ENCODE results near the gene DPT. TPM values are rescaled to one million over a fixed set of nuclear protein-coding genes. Genes with fewer than 3 reads are reported as not detected.

The DPT gene
- total RNA-seq, 1 experiment from 2014 or later, result not detected

GRCh38 chr1:168751195-168751650, 22.2 kb upstream of the DPT start:
- Histone ChIP-seq H3K9me3 (no peaks in the 10 kb centered on the region), H3K36me3 (no peaks in the 10 kb centered on the region), H3K27me3 (peaks cover 18% of the 10 kb centered on the region), H3K4me3 (no peak overlapping the region)
- DNase-seq, result no peak

DNA sequence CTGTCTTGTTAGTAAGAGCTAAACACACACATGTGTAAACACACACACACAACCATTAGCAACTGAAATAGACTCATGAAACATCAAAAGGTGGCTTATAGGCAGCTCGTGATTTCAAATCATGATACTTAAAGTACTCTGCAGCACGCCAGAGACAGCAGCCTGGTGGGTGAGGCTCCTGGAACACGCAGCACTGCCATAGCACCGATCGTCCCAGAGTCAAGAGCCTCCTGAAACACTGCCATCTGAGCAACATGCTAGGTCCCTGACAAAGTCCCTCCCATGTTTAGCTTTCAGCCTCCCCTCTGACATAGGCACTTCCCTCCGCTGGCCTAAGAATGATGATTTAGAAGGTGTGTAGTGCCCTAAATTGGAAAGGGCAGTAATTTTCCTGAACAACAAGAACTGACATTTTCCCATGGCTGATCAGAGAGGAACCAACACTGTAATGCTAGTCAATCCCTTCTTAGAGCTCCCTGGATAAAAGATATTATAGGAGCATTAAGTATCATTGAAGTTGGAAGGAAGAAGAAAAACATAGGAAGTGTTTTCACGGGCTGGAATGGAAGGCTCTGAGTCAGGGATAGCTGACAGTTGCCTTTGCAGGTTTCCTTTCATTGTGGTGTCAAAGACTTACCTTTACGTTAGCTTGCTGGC, 14.1 kb upstream of the DPT start:
- no peak for DNase-seq
- Histone ChIP-seq H3K4me3 (no peak overlapping the region), H3K9me3 (peaks cover 2% of the 10 kb centered on the region; the same call in 1 of the 2 replicates), H3K27me3 (peaks cover 9% of the 10 kb centered on the region), H3K36me3 (no peaks in the 10 kb centered on the region)

DNA sequence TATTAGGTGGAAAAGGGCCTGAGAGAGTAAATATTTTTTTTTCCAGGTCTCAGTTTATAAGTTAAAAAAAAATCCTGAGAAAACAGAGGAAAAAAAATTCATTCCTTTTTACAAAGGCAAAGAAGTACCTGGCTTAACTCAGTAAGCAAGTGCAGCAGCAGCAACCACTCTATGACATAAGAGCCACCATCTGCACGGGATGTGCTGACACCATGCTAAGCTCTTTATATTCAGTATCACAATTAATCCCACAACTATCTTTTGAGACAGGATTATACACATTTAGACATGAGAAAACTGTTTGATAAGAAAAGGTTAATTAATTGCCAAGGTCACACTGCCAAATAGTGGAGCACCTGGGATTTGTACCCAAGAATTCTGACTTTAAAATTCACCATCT, 13.4 kb upstream of the DPT start:
- Histone ChIP-seq H3K9me3 (peaks cover 2% of the 10 kb centered on the region; the same call in 1 of the 2 replicates), H3K27me3 (peaks cover 7% of the 10 kb centered on the region), H3K36me3 (no peaks in the 10 kb centered on the region), H3K4me3 (no peak overlapping the region)
- DNase-seq, result no peak

DNA sequence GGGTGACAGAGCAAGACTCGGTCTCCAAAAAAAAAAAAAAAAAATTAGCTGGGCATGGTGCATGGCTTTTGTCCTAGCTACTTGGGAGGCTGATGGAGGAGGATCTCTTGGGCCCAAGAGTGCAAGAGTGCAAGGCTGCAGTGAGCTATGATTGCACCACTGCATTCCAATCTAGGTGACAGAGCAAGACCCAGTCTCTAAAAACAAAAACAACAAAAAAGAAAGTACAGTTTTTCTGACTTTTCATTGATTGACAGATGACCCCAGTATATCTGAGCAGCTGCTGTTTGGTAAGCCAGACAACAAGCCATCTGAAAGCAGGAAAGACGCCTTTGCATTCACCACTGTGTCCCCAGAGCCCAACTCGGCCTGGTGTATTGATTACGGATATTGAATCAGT, 10.9 kb upstream of the DPT start:
- no peaks in the 10 kb centered on the region for H3K27me3 ChIP-seq
- H3K9me3 ChIP-seq, result peaks cover 2% of the 10 kb centered on the region; the same call in 1 of the 2 replicates
- no peaks in the 10 kb centered on the region for H3K36me3 ChIP-seq
- DNase-seq, result no peak
- no peak overlapping the region for H3K4me3 ChIP-seq

DNA sequence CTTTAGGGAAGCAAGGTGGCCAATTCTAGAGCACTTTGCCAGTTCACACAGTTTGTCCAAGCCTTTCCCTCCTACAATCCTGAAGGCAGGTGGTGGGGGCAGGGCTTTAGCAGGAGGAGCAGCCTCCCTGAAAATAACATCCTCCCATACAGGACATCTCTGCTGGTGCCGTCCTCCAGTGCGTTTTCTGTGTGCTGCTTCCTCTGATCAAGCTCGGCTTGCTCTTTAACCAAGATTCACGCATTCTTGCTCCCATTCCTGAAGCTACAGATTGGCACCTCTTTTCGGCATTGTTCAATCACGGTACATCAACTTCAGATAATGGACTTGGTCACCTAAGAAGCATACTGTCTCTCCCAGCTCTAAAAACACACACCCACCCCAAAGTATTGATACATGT, 7.5 kb upstream of the DPT start:
- H3K36me3 ChIP-seq, result no peaks in the 10 kb centered on the region

GRCh38 chr1:168735974-168736373, 7.0 kb upstream of the DPT start:
- H3K27me3 ChIP-seq, result no peaks in the 10 kb centered on the region
- H3K36me3 ChIP-seq, result no peaks in the 10 kb centered on the region
- peaks cover 2% of the 10 kb centered on the region; the same call in 1 of the 2 replicates for H3K9me3 ChIP-seq
- H3K4me3 ChIP-seq, result no peak overlapping the region
- no peak for DNase-seq

More for the DNA sequence above, 7.5 kb upstream of the DPT start:
- Histone ChIP-seq H3K9me3 (peaks cover 2% of the 10 kb centered on the region; the same call in 1 of the 2 replicates), H3K27me3 (no peaks in the 10 kb centered on the region), H3K4me3 (no peak overlapping the region)
- DNase-seq, result no peak

GRCh38 chr1:168734946-168735345, 5.9 kb upstream of the DPT start:
- Histone ChIP-seq H3K36me3 (no peaks in the 10 kb centered on the region), H3K9me3 (peaks cover 2% of the 10 kb centered on the region; the same call in 1 of the 2 replicates), H3K4me3 (no peak overlapping the region), H3K27me3 (no peaks in the 10 kb centered on the region)
- no peak for DNase-seq

GRCh38 chr1:168734271-168734670, 5.3 kb upstream of the DPT start:
- no peaks in the 10 kb centered on the region for H3K36me3 ChIP-seq
- H3K9me3 ChIP-seq, result peaks cover 2% of the 10 kb centered on the region; the same call in 1 of the 2 replicates
- H3K27me3 ChIP-seq, result no peaks in the 10 kb centered on the region
- DNase-seq, result peak; percentile 60
- H3K4me3 ChIP-seq, result no peak overlapping the region

DNA sequence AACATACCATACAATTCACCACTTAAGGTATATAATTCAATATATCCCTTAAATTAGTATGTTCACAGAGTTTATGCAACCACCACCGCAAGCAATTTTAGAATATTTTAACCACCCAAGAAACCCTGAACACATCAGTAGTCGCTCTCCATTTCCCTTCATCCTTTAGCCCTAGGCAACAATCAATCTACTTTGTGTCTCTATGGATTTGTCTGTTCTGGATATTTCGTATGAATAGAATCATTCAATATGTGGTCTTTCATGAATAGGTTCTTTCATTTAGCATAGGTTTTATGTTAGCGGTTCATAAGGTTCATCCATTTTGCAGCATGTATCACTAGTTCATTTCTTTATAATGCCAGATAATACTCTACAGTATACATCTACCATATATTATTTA, 4.2 kb upstream of the DPT start:
- Histone ChIP-seq H3K4me3 (no peak overlapping the region), H3K9me3 (no peaks in the 10 kb centered on the region), H3K36me3 (no peaks in the 10 kb centered on the region), H3K27me3 (no peaks in the 10 kb centered on the region)
- DNase-seq, result no peak

GRCh38 chr1:168732736-168733135, 3.7 kb upstream of the DPT start:
- Histone ChIP-seq H3K4me3 (no peak overlapping the region), H3K36me3 (no peaks in the 10 kb centered on the region), H3K27me3 (no peaks in the 10 kb centered on the region), H3K9me3 (no peaks in the 10 kb centered on the region)
- no peak for DNase-seq

- Histone ChIP-seq H3K27me3 (no peaks in the 10 kb centered on the region), H3K36me3 (no peaks in the 10 kb centered on the region), H3K4me3 (no peak overlapping the region), H3K9me3 (no peaks in the 10 kb centered on the region)
- DNase-seq, result no peak
These were observed 2.4 kb upstream of the DPT start for GRCh38 chr1:168731244-168731953.

GRCh38 chr1:168729405-168729802, 398 bp upstream of the DPT start:
- H3K36me3 ChIP-seq, result no peaks in the 10 kb centered on the region
- no peak for DNase-seq
- H3K4me3 ChIP-seq, result no peak overlapping the region
- H3K27me3 ChIP-seq, result no peaks in the 10 kb centered on the region
- no peaks in the 10 kb centered on the region for H3K9me3 ChIP-seq

DNA sequence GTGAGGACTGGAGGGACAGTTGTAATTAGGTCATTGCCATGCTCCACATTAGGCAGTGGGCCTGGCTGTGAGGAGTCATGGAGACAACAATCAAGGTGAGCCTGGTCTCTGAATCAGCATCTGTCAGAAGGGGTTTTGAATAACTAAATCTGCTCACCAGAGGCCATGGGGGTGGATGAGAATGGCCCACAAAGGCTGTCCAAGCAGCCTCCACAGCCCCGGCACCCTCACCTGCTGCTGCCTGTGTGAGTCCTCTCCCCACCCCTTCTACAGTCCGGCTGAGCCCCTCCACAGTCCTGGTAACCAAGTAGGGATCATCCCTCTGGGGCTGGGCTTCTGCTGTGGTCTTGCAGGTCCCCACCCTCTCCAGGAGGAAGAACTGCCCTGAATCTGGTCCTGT, 2.3 kb downstream of the DPT start:
- no peaks in the 10 kb centered on the region for H3K36me3 ChIP-seq

DNA sequence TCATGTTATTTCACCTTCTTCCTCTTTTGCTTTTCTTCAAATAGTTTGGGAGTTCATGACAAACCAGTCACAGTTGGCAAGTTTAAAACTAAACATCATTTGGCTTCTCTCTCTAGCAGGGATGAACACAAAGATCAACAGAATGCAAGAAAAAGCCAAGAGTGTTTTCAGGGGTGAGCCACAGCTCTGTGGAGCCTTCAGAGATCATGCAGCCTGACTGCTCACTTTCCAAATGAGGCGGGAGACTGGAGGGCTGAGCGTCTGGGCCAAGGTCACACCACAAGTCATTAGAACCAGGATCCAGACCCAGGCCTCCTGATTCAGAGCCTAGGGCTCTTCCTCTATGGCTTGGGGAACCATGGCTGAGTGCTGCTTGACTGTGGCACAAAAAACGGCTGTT, 2.7 kb downstream of the DPT start:
- Histone ChIP-seq H3K36me3 (no peaks in the 10 kb centered on the region), H3K27me3 (no peaks in the 10 kb centered on the region), H3K9me3 (no peaks in the 10 kb centered on the region), H3K4me3 (no peak overlapping the region)
- no peak for DNase-seq

More for the DNA sequence above, 2.3 kb downstream of the DPT start:
- H3K9me3 ChIP-seq, result no peaks in the 10 kb centered on the region
- DNase-seq, result no peak
- H3K4me3 ChIP-seq, result no peak overlapping the region
- H3K27me3 ChIP-seq, result no peaks in the 10 kb centered on the region

DNA sequence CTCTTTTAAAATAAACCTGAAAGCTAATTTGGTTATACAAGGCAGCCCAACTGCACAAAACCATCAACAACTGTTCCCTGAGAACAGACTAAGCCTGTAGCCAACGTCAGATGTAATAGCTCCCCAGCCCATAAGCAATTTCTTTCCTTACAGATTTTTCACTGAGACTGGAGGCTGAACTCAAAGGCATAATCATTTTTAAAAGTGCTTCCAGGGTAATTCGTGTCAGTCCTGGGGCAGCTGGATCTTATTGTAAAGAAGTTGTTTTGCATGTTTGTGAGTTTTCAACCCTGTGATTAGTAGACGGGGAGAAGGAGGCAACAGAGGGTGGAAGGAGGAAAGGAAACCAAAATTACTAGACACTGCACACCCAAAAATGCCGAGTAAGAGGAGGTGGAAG, 3.2 kb downstream of the DPT start:
- Histone ChIP-seq H3K9me3 (no peaks in the 10 kb centered on the region), H3K4me3 (no peak overlapping the region), H3K27me3 (no peaks in the 10 kb centered on the region; the same call in 1 of the 2 replicates), H3K36me3 (no peaks in the 10 kb centered on the region)
- no peak for DNase-seq

DNA sequence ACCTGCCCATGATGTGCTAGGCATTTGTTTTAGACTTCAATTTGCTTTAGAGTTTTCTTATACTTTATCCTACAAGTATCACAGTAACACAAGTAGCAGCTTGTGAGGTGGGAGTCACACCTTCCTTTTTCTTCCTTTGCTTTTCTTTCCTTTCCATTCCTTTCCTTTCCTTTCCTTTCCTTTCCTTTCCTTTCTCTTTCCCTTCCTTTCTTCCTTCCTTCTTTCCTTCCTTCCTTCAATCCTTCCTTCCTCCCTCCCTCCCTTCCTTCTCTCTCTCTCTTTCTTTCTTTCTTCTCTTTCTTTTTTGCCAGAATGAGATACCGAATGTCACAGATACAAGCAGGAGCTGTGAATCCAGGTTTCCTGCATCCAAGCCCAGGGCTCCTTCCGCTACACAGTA, 3.9 kb downstream of the DPT start:
- no peak overlapping the region for H3K4me3 ChIP-seq
- no peaks in the 10 kb centered on the region for H3K9me3 ChIP-seq
- H3K27me3 ChIP-seq, result peaks cover 6% of the 10 kb centered on the region; the same call in 1 of the 2 replicates
- DNase-seq, result no peak
- H3K36me3 ChIP-seq, result no peaks in the 10 kb centered on the region

GRCh38 chr1:168723000-168723399, 6.0 kb downstream of the DPT start:
- no peaks in the 10 kb centered on the region for H3K36me3 ChIP-seq
- DNase-seq, result no peak
- H3K27me3 ChIP-seq, result peaks cover 6% of the 10 kb centered on the region; the same call in 1 of the 2 replicates
- no peak overlapping the region for H3K4me3 ChIP-seq
- no peaks in the 10 kb centered on the region for H3K9me3 ChIP-seq

- H3K27me3 ChIP-seq, result peaks cover 6% of the 10 kb centered on the region; the same call in 1 of the 2 replicates
- no peak overlapping the region for H3K4me3 ChIP-seq
- H3K9me3 ChIP-seq, result no peaks in the 10 kb centered on the region
- H3K36me3 ChIP-seq, result no peaks in the 10 kb centered on the region
- no peak for DNase-seq
These were observed 8.2 kb downstream of the DPT start for GRCh38 chr1:168720839-168721238.
